ENCODE data around the gene EHMT2.
"Not testable (repeated sequence)": the region's sequence is repeated elsewhere in the genome, so short reads cannot be mapped to it uniquely, and the experiment has no call there.

Gene EHMT2

DNA sequence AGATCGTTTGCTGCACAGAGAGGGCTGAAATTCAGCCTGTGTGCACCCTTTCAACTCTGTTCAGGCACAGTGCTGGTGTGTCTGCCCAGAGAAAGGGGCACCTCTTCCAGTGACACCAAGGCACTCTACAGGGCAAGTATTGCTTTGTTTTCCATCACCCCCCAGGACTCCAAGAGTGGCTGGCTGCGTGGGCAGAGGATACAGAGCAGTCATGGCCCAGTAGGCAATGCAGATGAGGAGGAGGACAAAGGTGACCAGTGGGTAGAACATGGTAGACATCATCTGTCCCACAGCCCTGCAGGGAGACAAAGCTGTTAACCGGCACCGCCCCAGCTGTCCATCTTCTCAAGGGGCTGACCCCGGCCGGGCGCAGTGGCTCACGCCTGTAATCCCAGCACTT, 28.2 kb downstream of the EHMT2 start:
- DNase-seq = no peak

DNA sequence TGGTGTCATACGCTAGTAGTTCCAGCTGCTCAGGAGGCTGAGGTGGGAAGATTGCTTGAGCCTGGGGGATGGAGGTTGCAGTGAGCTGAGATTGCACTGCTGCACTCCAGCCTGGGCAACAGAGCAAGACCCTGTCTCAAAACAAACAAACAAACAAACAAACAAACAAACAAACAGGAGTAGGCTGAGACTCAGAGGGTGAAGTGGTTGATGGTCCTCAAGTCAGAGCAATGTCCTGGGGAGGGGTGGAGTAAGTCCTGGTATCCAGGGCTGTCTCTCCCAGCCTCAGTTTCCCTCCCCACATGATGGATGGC, 28.9 kb downstream of the EHMT2 start:
- DNase-seq = not testable (repeated sequence)

DNA sequence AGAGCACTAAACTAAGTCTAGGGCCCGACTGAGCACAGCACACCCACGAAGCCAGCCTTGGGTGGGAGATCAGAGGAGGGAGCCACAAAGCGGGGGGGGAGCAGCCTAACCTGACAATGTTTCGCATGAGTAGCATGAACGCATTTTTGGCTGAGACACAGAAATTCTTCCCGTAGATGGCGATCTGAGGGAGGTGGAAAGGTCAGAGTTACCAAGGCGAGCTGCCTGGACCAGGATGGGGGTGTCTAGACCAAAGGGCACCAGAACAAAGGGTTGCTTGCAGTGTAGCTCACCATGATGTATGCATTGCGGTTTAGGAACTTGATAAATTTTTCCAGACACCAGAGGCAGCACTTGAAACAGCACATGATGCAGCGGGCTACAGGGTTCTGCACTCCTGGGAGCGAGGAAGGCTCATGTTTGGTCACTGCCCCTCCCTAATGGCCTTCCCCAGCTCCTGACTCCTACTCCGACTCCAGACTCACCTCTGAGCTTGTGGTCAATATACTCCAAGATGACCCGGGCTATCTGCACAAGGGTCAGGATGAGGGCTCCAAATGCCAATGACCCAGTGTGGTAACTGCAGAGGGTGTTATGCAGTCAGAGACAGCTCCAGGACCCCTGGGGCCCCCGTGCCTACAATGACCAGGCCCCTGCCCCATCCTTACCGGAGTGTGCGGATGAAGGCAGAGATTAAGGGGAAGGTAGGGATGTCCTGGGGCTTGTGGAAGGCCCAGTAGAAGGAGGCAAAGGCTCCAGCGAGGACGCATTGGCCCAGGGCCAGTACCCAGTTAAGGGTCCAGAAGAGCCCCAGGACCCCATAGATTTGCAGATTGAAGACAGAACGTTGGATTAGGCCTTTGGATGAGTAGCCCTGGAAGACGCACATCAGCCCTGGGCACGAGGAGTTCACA, 32.0 kb downstream of the EHMT2 start:
- no peak for DNase-seq

DNA sequence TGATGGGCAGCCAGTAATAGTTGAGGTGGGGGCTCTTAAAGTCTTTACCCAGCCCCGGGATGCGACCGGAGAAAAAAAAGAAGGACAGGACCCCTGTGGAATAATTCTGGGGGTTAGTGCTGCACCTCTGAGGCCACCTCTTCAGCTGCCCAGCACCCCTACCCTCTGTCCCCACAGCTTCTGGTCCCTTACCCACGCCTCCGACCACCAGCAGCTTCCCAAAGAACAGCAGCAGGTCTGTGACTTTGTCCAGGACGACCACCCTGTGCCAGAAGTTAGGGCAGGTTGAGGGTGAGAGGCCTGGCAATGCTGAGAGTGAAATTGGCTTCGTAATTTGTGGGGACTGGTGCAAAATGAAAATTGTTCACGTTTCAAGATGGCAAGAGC, 32.7 kb downstream of the EHMT2 start:
- DNase-seq = no peak

DNA sequence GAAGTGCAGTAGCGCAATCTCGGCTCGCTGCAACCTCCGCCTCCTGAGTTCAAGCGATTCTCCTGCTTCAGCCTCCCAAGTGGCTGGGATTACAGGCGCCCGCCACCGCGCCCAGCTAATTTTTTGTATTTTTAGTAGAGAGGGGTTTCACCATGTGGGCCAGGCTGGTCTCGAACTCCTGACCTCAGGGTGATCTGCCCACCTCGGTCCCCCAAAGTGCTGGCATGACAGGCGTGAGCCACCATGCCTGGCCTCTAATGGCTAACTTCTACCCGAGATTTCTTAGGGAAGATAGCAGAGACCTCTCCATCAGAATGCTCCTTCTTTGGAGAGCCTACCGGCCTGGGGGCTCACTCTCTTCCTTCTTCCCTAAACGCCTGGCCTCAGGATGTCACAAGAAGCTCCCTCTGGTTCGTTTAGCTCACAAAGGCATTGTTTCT, 33.4 kb downstream of the EHMT2 start:
- not testable (repeated sequence) for DNase-seq

DNA sequence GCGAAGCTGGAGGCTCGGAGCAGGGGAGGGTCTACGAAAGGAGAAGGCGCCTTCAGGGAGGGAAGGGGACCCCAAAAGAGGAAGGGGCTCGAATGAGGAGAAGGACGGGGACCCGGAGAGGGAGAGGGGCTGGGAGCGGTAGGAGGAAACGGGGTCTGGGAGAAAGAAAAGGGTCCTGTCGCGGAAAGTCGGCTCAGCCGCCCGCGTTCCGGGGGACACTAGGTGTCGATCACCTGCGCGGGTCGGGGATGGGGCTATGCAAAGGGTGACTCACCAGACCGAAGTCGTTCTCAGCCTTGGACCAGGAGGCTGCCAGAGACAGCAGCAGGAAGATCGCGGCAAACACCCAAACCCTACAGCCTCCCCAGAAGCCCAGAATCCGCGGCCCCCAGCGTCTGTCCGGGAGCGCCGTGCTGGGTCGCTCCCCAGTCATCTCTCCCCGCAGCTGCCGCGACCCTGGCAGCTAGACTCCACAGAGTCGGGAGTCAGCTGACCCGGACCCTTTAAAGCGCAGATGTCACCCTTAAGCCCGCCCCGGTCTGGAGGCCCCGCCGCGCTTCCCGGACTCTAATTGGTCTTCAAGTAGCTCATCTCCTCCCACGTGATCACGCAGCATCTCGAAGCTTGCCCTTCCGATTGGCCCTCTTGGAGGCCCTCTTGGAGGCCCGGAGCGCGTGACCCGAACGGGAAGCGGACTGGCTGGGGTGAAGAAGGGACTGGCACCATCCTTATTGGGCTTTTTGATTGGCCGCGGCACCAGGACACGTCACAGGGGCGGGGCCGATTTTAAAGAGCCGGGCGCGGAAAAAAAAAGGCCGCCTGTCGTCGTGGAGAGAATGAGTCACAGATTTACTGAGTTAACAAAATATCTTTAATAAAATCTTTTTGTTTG, 34.9 kb downstream of the EHMT2 start, which contains the start of gene NEU1:
Gene NEU1, minus strand, starts transcription at position 478 of the 892 bp plus-strand sequence. Its CDS starts 45 bp downstream, at position 433.
- peak; percentile 99 for DNase-seq

DNA sequence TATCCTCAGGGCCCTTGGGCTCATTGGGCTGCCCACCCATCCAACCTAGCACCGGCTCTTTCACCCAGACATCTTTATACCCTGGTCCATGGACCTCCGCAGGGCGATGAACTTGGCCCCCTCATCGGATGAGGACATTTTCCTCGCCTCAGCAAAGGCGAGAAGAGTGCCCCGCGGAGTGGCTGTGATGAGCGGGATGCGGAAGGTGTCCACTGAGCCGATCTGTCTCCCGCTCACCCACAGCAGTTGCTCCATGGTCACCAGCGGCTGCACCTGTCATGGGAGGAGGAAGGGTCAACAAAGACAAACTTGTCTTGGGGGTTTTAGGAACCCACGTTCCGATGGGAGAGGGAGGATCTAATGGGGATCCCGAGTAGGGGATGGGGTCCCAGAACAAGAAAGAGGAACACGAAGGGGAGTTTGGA, 35.6 kb downstream of the EHMT2 start:
- DNase-seq = no peak

DNA sequence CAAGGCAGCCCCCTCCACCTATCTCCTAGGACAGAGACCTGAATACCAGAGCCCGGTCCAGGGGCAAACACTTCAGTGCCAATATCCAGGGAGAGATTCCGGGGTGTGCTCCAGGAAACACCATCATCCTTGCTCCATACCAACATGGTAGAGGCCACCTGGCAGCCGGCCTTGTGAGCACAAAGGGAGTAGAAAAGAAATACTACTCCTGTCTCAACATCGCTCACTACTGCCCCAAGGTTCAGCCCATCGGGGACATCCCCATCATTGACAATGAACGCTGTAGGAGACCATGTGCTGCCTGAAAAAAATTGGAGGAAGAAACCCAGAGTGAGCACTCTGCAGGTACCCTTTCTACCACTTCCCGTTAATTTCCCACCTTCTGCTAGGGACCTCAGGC, 36.3 kb downstream of the EHMT2 start:
- no peak for DNase-seq

DNA sequence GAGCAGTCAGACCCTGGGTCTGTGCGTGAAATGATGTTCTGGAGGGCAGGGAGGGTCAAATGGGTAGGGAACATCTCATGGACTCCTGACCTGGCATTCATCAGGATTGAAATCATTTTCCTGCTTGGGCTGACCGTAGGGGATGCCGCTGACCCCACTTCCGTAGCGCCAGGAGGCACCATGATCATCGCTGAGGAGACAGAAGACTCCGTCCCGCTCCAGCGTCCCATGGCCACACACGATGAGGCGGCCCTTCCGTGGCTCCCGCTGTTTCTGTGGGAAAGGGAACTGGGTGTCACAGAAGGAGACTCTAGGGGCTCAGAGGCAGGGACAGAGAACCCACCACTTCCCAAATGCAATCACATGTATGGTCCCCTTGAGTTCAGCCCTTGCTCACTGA, 37.1 kb downstream of the EHMT2 start:
- no peak for DNase-seq

DNA sequence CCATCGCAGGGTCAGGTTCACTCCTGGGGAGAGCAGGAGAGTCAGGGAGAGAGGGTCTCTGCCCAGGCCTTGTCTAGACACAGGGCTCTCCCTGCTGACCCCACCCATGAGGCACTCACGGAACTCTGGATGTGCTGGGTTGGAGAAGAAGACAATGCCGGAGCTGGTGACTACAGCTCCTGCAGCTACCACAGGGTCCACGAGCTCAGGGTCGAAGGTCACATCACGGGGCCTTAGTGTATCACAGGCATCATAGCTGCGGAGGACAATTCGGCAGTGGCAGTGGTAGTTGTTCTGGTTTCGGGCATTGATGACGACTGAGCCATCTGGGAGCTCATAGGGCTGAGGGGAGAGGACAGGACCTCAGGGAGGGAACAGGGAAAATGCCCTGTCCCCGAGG, 37.6 kb downstream of the EHMT2 start:
- no peak for DNase-seq

DNA sequence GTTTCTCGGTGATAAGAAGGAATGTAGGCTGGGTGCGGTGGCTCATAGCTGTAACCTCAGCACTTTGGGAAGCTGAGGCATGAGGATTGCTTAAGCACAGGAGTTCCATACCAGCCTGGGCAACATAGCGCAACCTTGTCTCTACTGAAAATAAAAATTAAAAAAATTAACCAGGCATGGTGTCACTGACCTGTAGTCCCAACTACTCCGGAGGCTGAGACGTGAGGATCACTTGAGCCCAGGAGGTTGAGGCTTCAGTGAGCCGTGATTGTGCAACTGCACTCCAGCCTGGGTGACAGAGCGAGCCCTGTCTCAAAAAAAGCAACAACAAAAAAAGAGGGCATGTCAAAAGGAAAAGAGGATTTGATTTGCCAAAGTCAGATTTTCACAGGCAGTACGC, 38.8 kb downstream of the EHMT2 start:
- DNase-seq = no peak

DNA sequence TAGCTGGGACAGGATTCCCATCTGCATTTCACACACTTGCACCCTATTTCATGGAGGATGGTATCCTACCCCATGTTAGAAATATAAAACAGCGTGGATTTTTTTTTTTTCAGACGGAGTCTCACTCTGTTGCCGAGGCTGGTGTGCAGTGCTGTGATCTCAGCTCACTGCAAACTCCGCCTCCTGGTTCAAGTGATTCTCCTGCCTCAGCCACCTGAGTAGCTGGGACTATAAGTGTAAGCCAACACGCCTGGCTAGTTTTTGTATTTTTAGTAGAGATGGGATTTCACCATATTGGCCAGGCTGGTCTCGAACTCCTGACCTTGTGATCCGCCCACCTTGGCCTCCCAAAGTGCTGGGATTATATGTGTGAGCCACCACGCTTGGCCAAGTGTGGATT, 39.7 kb downstream of the EHMT2 start:
- not testable (repeated sequence) for DNase-seq

DNA sequence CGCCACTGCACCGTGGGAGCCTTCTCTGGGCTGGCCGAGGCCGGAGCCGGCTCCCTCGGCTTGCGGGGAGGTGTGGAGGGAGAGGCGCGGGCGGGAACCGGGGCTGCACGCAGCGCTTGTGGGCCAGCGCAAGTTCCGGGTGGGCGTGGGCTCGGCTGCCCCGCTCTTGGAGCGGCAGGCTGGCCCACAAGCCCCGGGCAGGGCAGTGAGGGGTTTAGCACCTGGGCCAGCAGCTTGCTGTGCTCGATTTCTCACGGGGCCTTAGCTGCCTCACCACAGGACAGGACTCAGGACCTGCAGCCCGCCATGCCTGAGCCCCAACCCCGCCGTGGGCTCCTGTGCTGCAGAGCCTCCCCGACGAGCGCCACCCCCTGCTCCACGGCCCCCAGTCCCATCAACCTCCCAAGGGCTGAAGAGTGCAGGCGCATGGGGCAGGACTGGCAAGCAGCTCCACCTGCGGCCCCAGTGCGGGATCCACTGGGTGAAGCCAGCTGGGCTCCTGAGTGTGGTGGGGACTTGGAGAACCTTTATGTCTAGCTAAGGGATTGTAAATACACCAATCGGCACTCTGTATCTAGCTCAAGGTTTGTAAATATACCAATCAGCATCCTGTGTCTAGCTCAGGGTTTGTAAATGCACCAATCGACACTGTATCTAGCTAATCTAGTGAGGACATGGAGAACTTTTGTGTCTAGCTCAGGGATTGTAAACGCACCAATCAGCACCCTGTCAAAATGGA, 45.3 kb downstream of the EHMT2 start:
- not testable (repeated sequence) for DNase-seq

DNA sequence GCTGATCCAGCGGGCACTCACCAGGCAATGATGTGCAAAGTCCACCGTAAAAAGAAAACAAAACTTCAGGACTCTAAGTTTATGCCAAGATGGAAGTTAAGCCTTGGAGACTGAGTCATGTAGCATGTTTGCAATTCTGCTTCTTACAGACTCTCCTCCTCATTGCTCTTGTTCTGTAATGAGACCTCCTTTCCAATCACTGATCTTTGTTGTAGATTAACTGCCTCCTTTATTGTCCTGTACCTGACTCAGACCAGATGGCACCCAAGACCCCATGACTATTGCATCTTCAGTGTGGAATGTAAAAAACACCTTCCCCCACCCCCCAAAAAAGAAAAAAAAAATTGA, 46.0 kb downstream of the EHMT2 start:
- no peak for DNase-seq

DNA sequence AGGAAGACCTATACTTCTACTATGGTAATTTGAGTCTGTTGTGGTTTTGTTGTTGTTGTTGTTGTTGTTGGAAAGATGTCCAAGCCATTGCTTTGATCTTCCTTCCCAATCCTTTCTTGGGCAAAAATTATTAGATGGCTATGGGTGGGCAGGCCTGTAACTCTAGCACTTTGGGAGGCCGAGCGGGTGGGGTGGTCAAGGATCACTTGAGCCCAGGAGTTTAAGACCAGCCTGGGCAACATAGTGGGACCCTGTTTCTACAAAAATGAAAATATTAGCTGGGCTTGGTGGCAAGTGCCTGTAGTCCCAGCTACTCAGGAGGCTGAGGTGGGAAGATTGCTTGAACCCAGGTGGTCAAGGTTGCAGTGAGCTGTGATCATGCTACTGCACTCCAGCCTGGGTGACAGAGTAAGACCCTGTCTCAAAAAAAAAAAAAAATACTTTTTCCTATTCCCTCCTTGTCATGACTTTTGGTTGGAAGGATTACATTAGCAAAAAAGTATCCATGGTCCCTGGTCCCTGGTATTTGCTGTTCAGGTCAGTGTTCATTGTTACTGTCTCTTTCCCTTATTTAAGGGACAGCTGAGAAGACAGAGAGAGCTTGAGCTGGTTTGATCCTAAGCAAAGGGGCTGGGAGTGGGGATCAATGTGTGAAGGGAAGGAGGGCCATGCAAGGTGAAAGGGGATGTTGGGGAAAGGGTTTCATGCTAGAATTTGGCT, 46.6 kb downstream of the EHMT2 start:
- DNase-seq = no peak

DNA sequence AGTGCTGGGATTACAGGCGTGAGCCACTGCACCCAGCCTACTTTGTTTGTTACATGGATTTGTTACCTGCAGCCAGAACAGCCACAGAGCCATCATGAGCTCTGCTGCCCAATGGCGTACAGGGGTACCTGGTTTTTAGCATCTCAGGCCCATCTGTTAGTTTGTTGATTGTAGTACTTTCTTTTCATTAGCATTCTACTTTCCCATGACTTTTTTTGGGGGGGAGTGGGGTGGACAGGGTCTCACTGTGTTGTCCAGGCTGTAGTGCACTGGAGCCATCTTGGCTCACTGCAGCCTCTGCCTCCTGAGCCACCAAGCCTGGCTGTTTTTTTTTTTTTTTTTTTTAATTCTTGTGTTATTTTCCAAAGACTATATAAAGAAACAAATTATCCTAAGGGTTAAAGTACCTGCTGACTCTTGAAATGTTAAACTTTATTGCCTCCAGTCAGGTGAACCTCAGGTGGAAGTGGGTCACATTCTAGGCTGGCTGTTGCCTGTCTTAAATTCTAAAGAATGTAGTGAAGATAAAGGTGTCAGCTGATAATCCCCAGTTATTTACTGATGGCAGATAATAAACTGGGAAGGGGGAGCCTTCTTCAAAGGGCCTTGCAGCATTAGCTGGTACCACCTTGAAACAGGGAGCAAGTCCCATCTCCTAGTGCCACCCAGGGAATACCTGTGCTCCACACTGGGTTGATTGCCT, 50.1 kb downstream of the EHMT2 start:
- DNase-seq = no peak

DNA sequence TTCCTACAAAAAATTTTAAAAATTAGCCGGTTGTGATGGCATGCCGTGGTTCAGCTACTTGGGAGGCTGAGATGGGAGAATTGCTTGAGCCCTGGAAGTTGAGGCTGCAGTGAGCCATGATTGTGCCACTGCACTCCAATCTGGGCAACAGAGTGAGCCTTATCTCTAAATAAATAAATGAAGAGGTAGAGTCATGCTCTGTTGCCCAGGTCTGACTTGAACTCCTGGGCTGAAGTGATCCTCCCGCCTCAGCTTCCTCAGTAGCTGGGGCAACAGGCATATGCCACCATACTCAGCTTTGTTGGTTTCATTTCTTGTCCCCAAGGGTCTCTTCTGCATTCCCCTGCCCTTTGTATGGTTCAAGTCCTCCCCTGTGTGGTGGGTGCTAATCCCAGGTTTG, 53.0 kb downstream of the EHMT2 start:
- no peak for DNase-seq

DNA sequence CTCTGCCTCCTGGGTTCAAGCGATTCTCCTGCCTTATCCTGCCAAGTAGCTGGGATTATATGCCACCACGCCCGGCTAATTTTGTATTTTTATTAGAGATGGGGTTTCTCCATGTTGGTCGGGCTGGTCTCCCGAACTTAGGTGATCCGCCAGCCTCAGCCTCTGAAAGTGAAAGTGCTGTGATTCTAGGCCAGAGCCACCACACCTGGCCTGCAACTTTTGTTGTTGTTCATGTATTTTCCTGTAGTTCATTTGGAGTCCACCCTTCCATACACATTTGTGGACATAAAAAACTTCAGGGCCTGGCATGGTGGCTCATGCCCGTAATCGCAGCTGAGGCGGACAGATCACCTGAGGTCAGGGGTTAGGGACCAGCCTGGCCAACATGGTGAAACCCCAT, 55.4 kb downstream of the EHMT2 start:
- no peak for DNase-seq

DNA sequence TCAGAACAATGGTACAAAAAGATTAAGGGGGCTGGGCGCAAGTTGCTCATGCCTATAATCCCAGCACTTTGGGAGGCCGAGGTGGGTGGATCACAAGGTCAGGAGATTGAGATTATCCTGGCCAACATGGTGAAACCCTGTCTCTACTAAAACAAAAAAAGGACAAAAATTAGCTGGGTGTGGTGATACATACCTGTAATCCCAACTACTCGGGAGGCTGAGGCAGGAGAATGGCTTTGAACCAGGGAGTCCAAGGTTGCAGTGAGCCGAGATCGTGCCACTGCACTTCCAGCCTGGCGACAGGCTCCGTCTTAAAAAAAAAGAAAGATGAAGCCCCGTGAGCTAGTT, 57.7 kb downstream of the EHMT2 start:
- not testable (repeated sequence) for DNase-seq

DNA sequence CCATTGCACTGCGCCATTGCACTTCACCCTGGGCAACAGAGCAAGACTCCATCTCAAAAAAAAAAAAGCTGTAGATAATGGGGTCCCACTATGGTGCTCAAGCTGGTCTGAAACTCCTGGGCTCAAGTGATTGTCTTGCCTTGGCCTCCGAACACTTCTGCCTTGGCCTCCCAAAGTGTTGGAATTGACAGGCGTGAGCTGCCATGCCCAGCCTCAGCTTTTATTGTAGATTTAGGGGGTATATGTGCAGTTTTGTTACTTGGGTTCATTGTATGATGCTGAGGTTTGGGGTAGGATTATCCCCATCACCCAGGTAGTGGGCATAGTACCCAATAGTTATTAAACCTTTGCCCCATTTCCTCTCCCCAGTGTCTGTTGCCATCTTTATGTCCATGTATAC, 58.5 kb downstream of the EHMT2 start:
- DNase-seq = no peak

DNA sequence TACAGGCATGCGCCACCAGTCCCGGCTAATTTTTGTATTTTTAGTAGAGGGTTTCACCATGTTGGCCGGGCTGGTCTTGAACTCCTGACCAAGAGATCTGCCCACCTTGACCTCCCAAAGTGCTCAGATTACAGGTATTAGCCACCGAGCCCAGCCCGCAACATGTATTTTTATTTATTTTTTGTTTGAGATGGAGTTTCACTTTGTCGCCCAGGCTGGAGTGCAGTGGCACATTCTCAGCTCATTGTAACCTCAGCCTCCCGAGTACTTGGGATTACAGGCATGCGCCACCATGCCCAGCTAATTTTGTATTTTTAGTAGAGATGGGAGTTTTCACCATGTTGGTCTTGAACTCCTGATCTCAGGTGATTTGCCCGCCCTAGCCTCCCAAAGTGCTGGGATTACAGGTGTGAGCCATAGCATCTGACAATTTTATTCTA, 59.4 kb downstream of the EHMT2 start:
- DNase-seq = not testable (repeated sequence)

Data from activated naive CD4-positive, alpha-beta T cell treated with Interleukin-2 at 50 U/mL for 16 hours (primary cell).